ENCODE results near the gene PODNL1.

The PODNL1 gene, protein sequence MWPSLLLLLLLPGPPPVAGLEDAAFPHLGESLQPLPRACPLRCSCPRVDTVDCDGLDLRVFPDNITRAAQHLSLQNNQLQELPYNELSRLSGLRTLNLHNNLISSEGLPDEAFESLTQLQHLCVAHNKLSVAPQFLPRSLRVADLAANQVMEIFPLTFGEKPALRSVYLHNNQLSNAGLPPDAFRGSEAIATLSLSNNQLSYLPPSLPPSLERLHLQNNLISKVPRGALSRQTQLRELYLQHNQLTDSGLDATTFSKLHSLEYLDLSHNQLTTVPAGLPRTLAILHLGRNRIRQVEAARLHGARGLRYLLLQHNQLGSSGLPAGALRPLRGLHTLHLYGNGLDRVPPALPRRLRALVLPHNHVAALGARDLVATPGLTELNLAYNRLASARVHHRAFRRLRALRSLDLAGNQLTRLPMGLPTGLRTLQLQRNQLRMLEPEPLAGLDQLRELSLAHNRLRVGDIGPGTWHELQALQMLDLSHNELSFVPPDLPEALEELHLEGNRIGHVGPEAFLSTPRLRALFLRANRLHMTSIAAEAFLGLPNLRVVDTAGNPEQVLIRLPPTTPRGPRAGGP

GRCh38 chr19:13938301-13939064 lies at the start of gene PODNL1:
PODNL1 (minus strand) TSS chr19:13938417; CDS start chr19:13938181, 236 bp downstream.
- no peak for DNase-seq

DNA sequence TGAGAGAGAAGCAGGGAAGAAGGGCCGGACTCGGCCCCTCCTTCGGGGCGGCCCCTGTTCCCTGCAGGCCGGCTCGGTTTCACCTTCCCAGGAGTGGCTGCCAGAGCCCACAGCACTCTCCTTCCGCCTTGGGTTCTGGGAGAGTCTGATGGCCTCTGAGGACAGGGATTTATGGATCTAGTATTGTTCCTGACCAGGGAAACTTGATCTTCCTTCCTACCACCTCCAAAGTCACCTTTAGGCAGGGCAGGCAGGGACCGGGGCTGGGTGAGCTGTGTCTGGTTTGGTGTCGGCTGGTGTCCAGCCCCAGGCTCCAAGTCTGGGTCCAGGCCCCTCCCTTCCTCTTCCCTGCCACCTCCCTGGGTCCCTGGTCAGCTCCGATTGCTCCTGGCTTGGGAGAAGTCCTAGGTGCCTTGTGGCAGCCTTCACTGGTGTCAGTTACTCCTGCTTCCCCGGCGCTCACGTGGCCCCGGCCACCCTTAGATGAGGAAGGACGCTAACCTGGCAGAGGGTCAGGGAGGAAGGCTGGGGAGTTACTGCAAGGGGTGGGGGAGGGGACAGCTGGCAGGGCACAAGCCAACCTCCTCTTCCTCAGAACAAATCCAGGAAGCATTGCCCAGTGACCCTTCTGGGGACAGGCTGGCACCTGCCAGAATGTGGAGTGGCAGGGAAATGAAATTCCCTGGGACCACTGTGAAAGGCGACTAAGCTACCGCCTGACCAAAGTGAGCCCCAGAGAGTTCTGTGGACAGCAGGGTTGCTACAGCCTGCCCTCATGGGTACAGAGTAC lies 49.1 kb upstream of the PODNL1 start:
- DNase-seq: peak; percentile 62

DNA sequence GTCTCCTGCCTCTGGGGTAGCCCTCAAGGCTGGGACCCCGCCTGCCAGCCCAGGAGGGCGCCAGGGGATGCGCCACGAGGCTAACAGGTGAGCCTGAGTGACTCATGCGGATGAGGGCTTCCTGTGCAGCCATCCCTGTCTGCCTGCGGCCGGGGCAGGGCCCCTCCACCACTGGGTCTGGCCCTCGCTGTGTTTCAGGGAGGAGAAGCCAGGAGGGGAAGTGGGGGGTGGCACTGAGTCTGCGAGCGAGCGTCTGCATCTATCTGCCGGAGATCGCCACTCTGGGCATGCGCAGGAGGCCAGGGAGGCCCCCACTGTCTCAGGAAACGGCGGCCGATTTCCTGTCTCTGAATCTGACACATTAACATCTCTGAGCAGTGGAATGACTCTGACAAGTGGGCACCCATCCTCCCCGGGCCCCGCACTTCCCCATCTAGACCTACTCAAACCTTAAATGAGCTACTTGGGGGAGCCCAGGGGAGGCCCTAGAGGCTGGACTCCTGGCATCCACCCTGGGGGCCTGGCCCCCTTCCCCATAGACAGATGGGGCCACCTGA lies 48.2 kb upstream of the PODNL1 start:
- peak; percentile 98 for DNase-seq

- DNase-seq: no peak
Measured at GRCh38 chr19:13985771-13986347, 47.6 kb upstream of the PODNL1 start.

- DNase-seq: peak; percentile 42
Measured at GRCh38 chr19:13984875-13985741, 46.9 kb upstream of the PODNL1 start.

GRCh38 chr19:13984186-13984585 lies 46.0 kb upstream of the PODNL1 start:
- no peak for DNase-seq

DNA sequence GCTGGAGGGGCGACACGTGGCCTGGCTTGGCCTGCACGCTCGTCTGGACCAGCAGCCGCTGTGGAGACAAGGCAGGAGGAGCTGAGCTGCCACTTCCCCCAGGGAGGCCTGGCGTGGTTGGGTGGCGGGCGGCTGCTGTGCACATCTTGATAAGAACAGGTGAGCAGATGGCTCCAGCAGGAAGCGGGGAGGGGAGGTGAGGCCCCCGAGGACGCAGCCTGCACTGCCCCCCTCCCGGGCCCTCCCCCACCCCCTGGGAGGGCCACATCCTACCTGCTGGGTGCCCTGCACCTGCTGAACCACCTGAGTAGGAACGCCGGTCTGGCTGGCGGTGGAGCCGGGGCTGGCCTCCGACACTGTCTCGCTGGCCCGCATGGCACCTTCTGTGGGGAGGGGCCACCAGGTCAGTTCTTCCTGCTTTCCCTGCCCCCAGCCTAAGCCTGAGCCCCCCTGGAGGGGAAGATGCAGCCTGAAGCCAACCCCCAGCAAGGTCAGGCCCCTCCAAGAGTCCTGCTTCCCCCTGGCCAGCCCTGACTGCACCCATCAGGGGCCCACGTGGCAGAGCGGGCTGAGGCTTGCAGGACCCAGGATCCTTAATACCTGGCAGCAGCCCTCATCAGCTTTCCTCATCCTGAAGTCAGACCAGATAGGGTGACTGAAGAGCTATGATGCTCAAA lies 45.1 kb upstream of the PODNL1 start:
- DNase-seq: no peak

- DNase-seq: no peak
Measured at GRCh38 chr19:13982773-13983172, 44.6 kb upstream of the PODNL1 start.

GRCh38 chr19:13981988-13982501 lies 43.8 kb upstream of the PODNL1 start:
- no peak for DNase-seq

DNA sequence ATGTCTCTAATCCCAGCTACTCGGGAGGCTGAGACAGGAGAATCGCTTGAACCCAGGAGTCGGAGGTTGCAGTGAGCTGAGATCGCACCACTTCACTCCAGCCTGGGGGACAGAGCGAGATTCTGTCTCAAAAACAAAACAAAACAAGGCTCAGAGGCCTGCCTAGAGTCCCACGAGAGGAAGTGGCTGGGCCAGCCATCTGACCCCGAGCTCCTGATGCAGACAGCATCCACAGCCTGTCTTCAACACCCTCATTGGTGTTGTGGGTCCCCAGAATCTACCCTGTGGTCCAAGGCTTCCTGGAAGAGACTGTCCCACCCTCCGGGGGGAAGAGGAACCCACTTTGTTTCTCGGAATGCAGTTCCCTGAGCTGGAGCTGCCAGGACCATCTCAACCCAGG lies 43.2 kb upstream of the PODNL1 start:
- DNase-seq: no peak

DNA sequence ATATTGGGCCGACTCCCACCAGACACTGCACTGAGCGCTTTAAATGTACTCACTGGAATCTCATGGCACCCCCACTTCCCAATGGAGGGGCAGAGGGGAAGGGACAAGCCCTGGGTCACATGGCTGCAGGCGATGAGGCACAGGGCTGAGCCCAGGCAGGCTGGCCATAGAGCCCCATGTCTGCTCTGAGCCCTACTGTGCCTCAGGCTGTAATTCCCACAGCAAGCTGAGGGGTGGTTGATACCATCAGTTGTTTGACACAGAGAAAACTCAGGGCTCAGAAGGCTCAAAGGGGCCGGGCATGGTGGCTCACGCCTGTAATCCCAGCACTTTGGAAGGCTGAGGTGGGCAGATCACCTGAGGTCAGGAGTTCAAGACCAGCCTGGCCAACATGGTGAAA lies 42.8 kb upstream of the PODNL1 start:
- DNase-seq: no peak

GRCh38 chr19:13980340-13980739 lies 42.1 kb upstream of the PODNL1 start:
- no peak for DNase-seq

DNA sequence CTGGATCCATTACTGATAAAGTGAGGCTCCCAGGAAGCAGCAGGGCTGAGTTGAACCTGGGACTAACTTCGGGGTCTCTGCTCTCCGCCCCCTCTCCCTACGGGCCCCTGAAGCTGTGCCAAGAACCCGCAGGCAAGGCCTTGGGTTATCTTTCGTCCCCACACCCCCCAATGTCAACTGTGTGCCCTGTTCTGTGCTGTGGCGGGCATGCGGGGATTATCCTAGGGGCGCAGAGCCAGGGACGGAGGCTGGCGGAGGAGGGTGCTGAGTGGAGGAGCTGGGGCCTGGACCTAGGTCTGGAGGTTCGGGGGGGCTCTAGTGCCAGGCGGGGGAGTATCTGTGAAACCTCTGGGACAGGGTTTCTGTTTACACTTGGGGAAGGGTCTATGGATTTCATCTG lies 41.5 kb upstream of the PODNL1 start:
- peak; percentile 42 for DNase-seq

DNA sequence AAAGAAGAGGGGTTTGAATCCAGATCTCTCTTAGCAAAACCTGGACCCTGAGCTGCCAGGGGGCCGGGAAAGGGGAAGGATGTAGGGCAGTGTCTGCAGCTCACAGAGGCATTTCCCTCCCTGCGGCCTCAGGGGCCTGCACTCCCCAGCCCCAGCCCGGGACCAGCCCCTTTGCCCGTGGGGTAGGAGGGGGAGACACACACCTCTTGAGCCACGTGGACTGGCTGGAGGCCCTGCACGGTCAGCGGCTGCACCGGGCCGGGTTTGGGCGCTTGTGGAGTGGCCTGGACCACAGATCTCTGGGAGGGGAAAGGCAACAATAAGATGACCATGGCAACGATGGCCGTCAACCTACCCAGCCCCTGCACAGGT lies 41.0 kb upstream of the PODNL1 start:
- DNase-seq: peak; percentile 53

DNA sequence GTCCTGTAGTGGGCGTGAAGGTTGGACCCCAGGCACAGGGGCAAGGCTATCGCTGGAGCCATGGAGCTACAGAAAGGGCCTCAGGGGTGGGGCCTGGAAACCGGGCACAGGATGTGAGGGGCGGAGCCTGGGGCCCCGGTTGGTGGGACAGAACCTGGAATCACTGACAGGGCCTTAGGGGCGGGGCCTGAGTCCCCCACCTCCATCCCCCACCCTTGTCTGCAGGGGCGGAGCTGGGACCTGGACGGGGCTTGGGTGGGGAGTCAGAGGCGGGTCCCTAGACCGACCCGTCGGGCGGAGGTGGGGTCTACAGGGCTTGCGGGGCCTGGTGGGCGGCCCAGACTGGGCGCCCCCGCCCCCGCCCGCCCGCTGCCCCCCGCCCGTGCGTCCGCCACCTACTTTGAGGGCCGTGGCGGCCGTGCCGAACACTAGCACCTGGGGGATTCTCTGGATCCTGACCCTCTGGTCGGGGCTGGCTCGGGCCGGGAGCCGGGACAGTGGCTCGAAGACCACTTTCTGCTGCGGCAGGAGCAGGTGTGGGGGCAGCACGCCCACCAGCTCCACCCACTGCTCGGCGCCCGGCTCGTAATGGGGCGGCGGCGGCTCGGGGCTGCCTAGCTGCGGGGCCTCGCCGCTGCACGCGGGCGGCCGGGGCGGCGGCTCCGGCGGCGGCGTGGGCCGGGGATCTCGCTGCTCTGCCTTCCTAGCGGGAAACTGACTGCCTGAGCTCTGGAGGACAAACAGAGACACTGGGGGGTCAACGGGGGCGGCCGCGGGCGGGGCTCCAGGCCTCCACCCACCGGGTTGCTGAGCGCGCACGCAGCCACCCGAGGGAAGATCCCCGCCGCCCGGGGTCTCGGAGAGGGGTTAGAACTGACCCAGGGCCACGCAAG lies 40.4 kb upstream of the PODNL1 start:
- DNase-seq: peak; percentile 88

GRCh38 chr19:13977803-13978202 lies 39.6 kb upstream of the PODNL1 start:
- DNase-seq: no peak

DNA sequence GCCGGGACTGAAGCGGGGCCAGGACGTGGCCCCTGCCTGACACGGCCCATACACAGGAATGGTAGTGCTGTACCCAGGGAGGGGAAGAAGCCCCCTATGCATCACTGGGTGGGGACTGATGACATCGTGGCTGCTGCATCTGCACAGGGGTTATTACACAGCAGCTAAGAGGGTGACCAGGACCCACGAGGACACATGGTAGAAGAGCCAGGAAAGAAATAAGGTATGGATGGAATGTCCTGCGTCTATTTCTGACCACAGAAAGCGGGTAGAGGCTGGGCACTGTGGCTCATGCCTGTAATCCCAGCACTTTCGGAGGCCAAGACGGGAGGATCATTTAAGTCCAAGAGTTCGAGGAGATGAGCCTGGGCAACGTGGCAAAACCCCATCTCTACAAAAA lies 38.2 kb upstream of the PODNL1 start:
- DNase-seq: no peak

GRCh38 chr19:13975870-13976269 lies 37.7 kb upstream of the PODNL1 start:
- no peak for DNase-seq

DNA sequence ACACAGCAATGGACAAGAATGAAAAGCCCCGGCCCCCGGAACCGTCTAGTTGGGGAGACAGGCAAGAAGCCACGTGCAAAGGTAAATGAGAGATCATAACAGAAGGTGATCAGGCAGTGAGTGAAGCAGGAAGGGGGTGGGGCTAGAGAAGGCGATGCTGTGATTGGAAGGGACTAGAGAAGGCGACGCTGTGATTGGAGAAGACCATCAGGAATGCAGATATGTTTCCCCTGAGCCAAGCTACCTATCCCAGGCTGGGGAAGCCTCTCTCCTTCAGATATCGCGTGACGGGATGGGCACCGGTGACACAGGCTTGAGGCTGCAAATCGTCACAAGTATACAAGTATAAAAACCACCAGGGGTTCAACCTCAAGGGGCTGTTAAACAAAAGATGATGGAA lies 35.9 kb upstream of the PODNL1 start:
- DNase-seq: no peak
